SH-SY5Y (cell line): ENCODE results near the gene FMO5.

Experiments used
- GATA2 ChIP-seq: IDR thresholded peaks from 2 replicates; pipeline ENCODE4 v1.6.1; 2011; ENCODE audit warnings: mild to moderate bottlenecking, low read depth, low read length
- GATA3 ChIP-seq: IDR thresholded peaks from 2 replicates; pipeline ENCODE4 v1.6.1; 2011; ENCODE audit warnings: low read depth, mild to moderate bottlenecking, low read length, moderate library complexity

- TF ChIP-seq GATA2 (no peak), GATA3 (no peak)
These were observed 21.0 kb upstream of the FMO5 start for GRCh38 chr1:147246044-147246690.
